Ectodermal cell (in vitro differentiated cells): ENCODE results near the gene ATXN7.

Experiments used
- H3K27ac ChIP-seq: 2 replicates; pipeline ENCODE4 v1.7.0; 2013; ENCODE audit warnings: mild to moderate bottlenecking, low read depth, low read length; ENCODE audit not compliant: insufficient read depth, poor library complexity, severe bottlenecking
- H3K27me3 ChIP-seq: 2 replicates; pipeline ENCODE4 v1.7.0; 2013; ENCODE audit warnings: mild to moderate bottlenecking, low read length; ENCODE audit not compliant: insufficient read depth, control insufficient read depth, poor library complexity, severe bottlenecking
- H3K36me3 ChIP-seq: one replicate; pipeline ENCODE4 v1.7.0; 2013; ENCODE audit warnings: low read length; ENCODE audit not compliant: control insufficient read depth, insufficient read depth
- H3K4me1 ChIP-seq: one replicate; pipeline ENCODE4 v1.7.0; 2013; ENCODE audit warnings: low read length; ENCODE audit not compliant: control insufficient read depth, insufficient read depth
- H3K4me3 ChIP-seq: 2 replicates; pipeline ENCODE4 v1.7.0; 2013; ENCODE audit warnings: low read depth, low read length, control low read depth; ENCODE audit not compliant: insufficient read depth
- H3K9me3 ChIP-seq: 2 replicates; pipeline ENCODE4 v1.7.0; 2013; ENCODE audit warnings: mild to moderate bottlenecking, low read length, moderate library complexity; ENCODE audit not compliant: control insufficient read depth
- WGBS, 2 experiments: methylation state at CpG; one replicate each; pipeline ENCODE4 v1.1.7; 2013; ENCODE audit warnings: missing lambda C conversion rate in 2 of 2; 5-methylcytosine and 5-hydroxymethylcytosine counted together

ATXN7 gene

DNA sequence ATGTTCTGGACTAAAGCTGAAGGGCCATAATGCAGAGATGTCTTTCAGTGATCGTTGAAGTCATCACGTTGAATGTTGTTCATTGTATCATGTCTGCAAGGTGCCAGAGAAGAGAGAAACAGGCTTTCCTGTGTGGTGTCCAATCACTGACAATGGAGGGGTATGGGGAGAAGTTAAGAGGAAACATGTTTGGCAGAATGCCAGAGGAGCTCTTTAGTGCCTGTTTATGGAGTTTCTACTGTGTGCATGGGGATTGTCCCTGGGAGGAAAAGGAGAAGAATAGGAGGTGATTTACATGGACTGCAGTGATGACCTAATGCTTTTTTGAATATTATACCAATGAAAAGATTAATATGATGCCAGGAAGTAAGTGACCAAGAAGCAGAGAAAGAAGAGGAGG, 36.8 kb downstream of the ATXN7 start:
- Histone ChIP-seq H3K9me3 (no peaks in the 10 kb centered on the region), H3K27me3 (no peaks in the 10 kb centered on the region), H3K4me3 (no peak overlapping the region), H3K36me3 (no peaks in the 10 kb centered on the region), H3K27ac (no peak overlapping the region), H3K4me1 (peaks cover 3% of the 10 kb centered on the region)
- WGBS, 2 experiments: 96 to 97% methylated on average over 2 of the region's 2 CpGs

- no peaks in the 10 kb centered on the region for H3K36me3 ChIP-seq
- no peak overlapping the region for H3K27ac ChIP-seq
- WGBS, 2 experiments: 96% methylated on average over 4 of the region's 4 CpGs
- H3K4me1 ChIP-seq: no peaks in the 10 kb centered on the region
- H3K4me3 ChIP-seq: no peak overlapping the region
- peaks cover 11% of the 10 kb centered on the region for H3K27me3 ChIP-seq
- H3K9me3 ChIP-seq: no peaks in the 10 kb centered on the region
These were observed 42.3 kb downstream of the ATXN7 start for GRCh38 chr3:63905731-63906620.

DNA sequence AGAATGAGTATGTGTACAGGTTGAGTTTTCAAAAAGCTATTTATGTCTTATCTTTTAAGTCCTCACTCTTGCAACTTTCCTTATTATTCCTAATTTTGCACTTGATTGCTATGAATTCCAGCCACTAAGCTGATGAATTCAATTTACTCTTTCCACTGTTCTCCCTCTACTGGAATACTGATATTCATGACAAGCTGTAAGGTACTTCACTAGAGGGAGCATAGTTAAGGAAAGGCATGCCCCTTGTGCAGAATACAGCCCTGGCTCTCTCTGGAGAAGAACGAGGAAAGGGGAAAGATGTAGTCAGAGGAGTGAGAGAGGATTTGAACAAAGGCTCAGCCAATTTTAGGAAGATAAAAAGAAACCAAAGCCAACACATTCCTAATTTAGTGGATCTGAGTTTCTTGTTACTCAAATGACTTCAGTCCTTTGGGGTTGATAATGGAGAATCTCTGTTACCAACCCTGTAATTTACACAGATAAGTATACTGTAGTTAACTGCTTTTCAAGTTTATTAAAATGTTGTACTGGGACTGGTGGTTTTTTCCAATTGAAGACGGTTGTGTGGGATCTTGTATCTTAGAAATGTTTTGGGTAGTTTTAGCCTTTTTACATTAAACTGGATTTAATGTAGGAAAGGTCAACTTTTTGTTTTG, 44.5 kb downstream of the ATXN7 start:
- no peaks in the 10 kb centered on the region for H3K36me3 ChIP-seq
- 80 to 83% methylated on average over 2 of the region's 2 CpGs for WGBS, 2 experiments
- no peak overlapping the region for H3K4me3 ChIP-seq
- peaks cover 16% of the 10 kb centered on the region for H3K27me3 ChIP-seq
- H3K4me1 ChIP-seq: peaks cover 5% of the 10 kb centered on the region
- H3K27ac ChIP-seq: no peak overlapping the region
- H3K9me3 ChIP-seq: no peaks in the 10 kb centered on the region

DNA sequence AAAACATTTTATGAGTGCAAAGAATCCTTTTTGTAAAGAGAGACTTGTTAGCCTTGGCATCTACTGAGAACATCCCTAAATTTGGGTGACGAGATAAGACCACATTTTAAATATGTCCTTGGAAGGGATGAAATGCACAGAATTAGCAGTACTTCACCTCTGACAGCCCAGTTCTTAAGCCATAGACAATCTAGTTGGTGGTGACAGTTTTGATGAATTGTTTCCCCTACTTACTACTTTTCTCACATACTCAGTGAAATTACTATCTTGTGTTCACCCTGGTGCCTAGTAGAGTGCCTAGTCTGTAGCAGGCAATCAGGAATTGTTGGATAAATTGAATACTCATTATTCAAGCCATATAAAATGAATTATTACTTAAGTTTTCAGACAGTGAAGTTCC, 45.1 kb downstream of the ATXN7 start:
- peaks cover 9% of the 10 kb centered on the region for H3K4me1 ChIP-seq
- H3K27ac ChIP-seq: no peak overlapping the region
- WGBS, 2 experiments: 93 to 97% methylated on average over 1 of the region's 1 CpG
- H3K9me3 ChIP-seq: no peaks in the 10 kb centered on the region
- H3K27me3 ChIP-seq: peaks cover 17% of the 10 kb centered on the region
- H3K4me3 ChIP-seq: no peak overlapping the region
- no peaks in the 10 kb centered on the region for H3K36me3 ChIP-seq

DNA sequence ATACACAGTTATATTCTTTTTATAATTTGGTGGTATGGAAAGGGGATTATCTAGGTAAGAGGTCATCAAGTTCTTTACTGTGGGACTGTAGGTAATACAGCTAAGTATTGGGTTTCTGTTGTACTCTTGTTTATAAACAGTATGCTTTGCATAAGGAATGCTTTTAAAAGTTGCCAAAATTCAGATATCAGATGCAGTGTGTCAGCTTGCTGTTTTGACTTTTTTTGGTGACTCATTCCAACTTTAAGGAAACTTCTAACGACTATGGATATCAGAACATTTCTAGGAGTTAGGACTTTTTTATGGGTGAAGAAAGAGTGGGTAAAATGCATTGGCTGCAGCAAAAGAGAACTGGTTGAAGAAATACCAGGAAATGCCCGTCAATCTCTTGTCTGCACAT, 45.8 kb downstream of the ATXN7 start:
- peaks cover 9% of the 10 kb centered on the region for H3K4me1 ChIP-seq
- no peak overlapping the region for H3K4me3 ChIP-seq
- H3K36me3 ChIP-seq: no peaks in the 10 kb centered on the region
- H3K9me3 ChIP-seq: no peaks in the 10 kb centered on the region
- peaks cover 17% of the 10 kb centered on the region for H3K27me3 ChIP-seq
- no peak overlapping the region for H3K27ac ChIP-seq
- 93 to 95% methylated on average over 2 of the region's 2 CpGs for WGBS, 2 experiments

GRCh38 chr3:63910001-63910400, 46.3 kb downstream of the ATXN7 start:
- Histone ChIP-seq H3K9me3 (no peaks in the 10 kb centered on the region), H3K4me1 (peaks cover 9% of the 10 kb centered on the region), H3K36me3 (no peaks in the 10 kb centered on the region), H3K27me3 (peaks cover 17% of the 10 kb centered on the region), H3K4me3 (no peak overlapping the region), H3K27ac (no peak overlapping the region)
- WGBS, 2 experiments: 90 to 91% methylated on average over 3 to 4 of the region's 4 CpGs

DNA sequence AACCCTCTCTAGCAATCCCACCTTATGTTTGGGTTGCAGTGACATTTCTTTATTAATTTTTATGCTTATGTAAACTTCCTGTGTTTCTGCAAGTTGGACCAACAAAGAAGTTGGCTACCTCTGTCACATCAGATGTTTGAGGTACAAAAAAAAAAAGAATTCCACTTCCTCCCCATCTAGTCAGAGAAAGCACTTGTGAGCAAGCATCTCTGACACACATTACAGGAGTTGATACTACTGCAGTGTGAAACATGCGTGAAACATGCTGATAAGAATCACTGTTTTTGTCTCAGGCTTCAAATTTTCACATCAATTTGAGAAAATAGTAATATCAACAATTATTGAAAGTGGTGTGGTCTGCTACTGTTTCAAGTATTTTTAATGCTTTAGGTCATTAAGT, 47.2 kb downstream of the ATXN7 start:
- no peak overlapping the region for H3K27ac ChIP-seq
- H3K4me3 ChIP-seq: no peak overlapping the region
- 85 to 93% methylated on average over 1 of the region's 1 CpG for WGBS, 2 experiments

GRCh38 chr3:63911509-63911872, 47.8 kb downstream of the ATXN7 start:
- 1% methylated on average over 18 of the region's 18 CpGs for WGBS, 2 experiments

More for the DNA sequence above, 47.2 kb downstream of the ATXN7 start:
- H3K36me3 ChIP-seq: no peaks in the 10 kb centered on the region
- H3K9me3 ChIP-seq: no peaks in the 10 kb centered on the region
- peaks cover 17% of the 10 kb centered on the region for H3K27me3 ChIP-seq
- peaks cover 9% of the 10 kb centered on the region for H3K4me1 ChIP-seq

DNA sequence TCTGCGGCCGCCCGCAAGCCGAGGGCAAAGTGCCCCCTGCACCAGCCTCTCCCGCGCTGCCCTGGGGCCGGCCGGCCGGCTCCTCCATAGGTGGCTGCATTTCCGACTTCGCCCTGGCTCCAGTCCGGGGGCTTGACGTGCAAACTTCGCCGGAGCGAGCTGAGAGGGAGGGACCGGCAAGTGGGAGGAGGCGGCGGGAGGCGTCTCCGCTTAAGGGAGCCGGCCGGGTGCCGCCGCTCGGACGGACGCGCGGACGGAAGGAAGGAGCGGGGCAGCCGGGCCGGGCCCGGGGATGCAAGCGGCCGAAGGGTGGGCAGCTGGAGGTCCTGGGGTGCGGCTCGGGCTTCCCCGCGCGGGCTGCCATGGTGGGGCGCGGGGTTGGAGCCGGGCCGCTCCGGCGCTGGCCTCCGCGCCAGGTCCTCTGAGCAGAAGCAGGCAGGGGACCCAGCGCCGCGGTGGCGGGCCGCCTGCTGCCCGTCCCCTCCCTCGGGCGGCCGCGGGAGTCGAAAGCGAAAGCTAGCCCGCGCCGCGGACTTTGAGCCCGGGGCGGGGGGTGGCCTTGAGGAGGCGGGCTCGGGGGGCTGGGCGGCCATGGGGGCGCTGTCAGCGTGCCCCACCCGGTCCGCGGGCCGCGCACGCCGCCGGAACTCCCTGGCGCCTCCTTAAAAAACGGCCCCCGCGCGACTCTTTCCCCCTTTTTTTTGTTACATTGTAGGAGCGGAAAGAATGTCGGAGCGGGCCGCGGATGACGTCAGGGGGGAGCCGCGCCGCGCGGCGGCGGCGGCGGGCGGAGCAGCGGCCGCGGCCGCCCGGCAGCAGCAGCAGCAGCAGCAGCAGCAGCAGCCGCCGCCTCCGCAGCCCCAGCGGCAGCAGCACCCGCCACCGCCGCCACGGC, 48.5 kb downstream of the ATXN7 start, which contains the start of gene SCAANT1:
Gene SCAANT1, minus strand, starts transcription at position 511 of the 895 bp plus-strand sequence.
- H3K4me3 ChIP-seq: peak within 1 kb of the TSS; percentile 61
- WGBS, 2 experiments: 0% methylated on average over 115 of the region's 115 CpGs

More at GRCh38 chr3:63911509-63911872, 47.8 kb downstream of the ATXN7 start:
- peak overlapping the region; percentile 61 for H3K4me3 ChIP-seq
- H3K4me1 ChIP-seq: peaks cover 9% of the 10 kb centered on the region
- H3K36me3 ChIP-seq: peaks cover 2% of the 10 kb centered on the region
- H3K9me3 ChIP-seq: no peaks in the 10 kb centered on the region
- no peak overlapping the region for H3K27ac ChIP-seq
- H3K27me3 ChIP-seq: peaks cover 17% of the 10 kb centered on the region

More for the DNA sequence above, 48.5 kb downstream of the ATXN7 start, which contains the start of gene SCAANT1:
- H3K9me3 ChIP-seq: no peaks in the 10 kb centered on the region
- H3K27me3 ChIP-seq: peaks cover 17% of the 10 kb centered on the region
- H3K27ac ChIP-seq: peak within 1 kb of the TSS; percentile 92
- peaks cover 9% of the 10 kb centered on the region for H3K4me1 ChIP-seq
- peaks cover 6% of the 10 kb centered on the region for H3K36me3 ChIP-seq
